Suppressor macrophage treated with lipopolysaccharide for 4 hours (primary cell): ENCODE data around the gene BABAM2.

Experiments
- DNase-seq: peaks from one replicate; pipeline ENCODE4 v3.0.0-alpha.2; 2020

The BABAM2 gene

DNA sequence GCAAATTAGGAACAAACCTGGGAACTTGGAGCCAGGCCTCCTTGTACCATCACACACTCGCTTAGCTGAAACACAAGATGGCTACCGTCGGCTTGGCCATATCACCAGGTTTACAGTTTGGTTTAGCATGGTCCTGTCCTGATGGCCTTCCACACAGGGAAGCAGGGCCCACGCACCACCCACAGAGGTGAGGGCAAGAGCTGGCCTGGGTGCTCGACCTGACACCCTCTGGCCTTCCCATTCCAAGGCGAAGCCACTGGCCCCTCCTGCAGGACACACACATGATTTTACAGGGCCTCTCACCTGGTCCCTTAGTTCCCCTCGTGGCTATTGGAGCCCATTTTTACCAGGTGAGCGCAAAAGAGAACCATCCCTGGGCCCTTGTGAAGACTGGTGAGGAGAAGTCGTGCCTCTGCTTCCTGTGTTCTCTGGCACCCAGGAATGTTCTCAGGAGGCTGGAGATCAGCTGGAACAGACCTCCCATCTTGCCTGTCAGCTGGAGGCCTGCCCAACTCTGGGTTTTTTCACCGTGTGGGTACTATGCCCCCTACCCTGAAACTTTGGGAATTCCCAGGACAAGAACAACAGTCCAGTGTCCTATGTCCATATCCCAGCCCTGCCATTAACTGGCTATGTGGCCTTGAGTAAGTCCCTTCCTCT is 449.1 kb downstream of the BABAM2 start:
- DNase-seq: no peak

DNA sequence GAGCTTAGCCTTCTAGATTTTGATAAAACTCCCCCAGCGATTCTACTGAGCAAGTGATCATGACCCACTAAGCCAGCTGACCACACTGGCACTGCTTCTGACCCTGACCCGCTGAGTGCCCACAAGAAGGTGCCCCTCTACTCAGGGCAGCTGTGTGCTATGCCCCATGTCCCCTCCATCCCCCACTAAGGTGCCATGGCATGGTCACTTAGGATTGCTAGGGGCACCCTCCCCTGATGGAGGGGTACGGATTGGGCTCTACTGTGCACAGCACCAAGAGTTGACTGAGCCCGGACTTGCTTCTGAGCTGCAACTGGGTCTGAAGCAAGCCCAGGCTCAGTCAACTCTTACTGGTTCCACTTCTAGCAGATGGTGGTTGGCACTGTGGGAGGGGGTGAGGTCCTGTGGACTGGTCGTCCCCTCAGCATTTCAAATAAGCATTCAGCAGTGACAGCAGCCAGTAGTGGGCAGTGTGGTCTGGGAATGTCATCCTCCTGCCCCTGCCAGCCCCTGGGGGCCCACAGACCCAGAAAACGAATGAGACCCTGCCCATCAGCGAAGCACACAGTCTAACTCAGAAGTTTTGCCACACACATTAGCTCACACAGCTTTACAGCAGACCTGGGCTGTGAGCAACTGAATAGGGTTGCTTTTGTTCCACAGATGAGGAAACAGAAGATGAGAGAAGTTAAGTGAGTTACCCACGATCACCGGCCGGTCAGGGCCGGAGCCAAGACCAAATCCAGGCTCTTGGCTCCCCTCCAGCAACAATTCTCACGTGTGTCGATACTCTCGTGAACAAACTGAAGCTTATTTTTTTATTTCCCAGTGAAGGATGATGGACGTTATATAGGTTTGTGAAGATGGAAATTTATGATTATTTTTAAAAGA is 450.0 kb downstream of the BABAM2 start:
- no peak for DNase-seq

DNA sequence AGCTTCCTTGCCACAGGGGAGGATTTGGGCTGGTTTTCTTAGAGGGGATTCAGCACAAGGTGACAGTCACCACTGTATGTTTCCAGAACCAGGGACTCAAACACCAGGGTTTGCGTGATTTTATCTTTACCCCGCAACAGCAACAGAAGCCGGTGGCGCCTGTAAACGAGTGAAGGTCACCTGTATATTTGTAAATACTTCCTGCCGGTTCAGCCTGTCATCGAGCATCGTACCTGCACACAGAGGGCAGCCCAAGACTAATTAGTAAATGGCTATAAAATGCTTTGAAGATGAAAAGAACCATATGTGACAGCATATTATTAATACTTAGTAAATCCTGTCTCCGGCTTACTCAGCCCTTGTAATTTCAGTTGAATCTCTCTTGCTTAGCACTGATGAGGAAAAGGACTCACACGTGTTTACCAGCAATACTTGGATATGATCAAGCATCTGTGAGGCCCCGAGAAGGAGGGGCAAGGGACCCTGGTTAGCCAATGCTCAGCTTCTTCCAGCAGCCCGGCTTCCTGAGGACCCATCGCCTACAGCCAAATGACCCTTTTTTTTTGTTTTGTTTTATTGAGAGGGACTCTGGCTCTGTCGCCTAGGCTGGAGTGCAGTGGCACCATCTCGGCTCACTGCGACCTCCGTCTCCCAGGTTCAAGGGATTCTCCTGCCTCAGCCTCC is 450.8 kb downstream of the BABAM2 start:
- no peak for DNase-seq

DNA sequence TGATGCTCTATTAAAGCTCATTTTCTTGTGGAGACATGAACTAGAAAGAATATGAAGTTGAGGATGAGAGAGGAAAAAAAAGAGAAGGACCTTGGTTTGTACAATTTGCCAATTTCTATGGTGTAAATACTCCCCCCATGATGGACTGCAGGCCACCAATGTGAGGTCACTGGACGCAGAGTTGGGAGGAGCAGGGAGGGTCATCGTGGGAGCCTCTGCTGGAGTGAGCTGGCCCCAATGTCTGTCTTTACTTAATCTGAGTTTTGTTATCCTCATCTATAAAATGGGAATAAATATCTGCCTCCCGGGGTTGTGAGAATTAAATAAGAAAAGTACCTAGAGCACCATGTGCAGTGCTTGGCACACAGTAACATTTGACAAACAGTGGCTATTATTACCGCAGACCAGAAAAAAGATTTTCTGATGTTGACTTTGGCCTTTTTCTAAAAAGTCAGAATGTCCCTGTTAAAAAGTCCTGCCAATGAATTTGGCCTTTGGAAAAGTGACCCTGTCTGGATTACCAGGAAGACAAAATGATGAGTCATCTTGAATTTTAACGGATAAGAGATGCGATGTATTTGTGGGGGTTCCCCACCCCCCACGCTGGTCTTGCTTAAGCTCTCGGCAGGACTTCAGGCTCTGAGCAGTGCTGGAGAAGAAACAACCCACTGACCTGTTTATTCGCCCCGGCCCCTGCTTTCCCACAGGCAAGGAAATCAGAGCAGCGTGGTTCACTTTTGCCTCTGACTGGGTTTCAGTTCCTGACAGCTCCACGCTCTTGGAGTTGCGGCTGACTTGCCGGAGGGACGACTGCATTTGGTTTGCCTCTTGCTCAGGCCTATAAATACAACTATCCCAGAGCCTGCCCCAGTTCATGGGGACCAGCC is 451.8 kb downstream of the BABAM2 start:
- peak; percentile 82 for DNase-seq

DNA sequence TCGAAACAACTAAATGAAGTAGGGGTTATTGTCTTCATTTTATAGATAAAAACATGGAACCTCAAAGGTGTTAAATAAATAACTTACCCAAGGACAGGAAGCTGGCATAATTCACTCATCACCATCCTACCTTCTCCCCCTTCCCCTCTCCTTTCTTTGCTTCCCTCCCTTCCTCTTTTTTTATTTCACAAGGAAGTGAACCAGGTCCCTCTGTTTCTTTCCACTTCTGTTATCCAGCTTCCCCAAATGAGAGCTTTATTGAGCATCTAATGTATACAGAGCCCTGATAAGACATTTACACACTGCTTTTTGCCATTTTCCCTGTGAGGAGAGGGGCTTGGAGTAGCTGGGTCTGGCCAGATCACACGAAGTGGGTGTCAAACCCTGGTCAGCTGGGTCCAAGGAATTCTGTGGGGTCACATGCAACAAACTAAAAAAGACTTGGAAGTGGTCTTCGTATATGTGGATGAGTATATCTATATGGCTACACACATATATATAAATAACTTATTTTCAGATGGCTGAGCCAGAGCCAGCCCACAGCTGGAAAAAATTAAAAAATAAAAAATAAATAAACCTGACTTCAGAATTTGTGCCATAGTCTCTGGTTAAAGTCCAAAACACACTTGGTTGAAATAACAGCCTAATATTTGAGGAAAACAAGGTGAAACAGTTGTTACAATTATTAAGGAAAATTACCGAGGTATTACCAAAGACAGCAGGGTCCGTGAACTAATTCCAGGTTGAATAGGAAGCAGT is 452.8 kb downstream of the BABAM2 start:
- DNase-seq: peak; percentile 68

DNA sequence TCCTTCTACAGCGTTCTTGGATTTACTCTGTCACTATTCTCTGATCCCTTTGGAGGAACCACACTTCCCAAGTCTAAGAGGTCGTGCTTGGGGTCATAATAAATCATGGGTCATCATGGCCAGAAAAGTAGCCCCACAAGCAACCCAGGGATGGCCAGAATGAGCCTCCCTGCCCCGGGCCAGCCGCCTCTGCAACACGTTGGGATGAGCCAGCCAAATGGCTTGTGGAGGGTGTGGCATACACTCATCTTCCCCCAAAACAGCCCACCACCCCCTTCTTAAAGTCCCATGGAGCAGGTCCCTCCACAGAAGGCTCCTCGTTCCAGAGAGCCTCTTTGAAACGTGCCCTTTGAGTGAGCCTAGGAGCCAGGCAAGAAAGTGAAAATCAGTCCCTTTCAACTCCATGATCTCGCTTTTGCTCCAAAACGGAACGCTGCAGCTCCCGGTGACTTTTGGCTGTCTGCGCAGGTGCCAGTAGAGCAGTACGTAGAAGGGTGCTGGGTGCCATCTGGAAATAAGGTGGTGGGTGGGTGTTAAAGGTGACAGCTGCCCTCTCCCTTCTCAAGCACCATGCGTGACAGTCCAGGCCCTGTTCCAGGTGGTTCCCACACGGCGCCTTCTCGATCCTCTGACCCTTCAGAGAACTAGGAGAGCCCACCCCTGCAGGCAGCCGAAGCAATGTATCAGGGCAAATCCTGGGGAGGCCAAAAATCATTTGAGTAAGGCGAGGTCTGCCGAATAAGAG is 453.6 kb downstream of the BABAM2 start:
- no peak for DNase-seq

DNA sequence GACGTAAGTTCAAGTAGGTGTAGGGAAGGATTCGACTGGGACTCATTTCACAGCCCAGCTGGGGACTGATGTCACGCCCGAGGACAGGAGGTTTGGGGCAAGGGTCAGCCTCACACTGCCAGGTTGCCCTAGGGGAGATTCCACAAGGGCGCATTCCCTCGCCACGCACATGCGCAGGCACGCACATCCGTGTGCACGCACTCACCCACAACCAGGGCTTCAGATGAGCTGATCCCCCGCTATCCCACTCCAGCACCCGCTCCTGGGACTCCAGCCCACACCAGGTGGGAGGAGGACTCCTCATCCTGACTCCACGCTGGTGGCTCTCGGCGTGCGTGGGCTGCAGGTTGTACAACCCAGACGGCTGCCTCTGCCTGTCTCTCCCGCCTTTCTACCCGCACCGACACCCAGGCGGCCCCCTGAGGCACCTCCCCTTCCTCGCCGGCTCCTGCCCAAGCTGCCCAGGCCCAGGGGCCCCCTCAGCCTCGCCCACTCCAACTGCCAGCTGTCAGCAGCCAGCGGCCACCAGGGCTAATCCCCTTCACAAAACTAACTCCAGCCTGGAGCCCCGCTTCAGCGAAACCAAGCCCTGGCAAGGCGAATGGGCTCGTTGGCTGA is 454.3 kb downstream of the BABAM2 start:
- no peak for DNase-seq

DNA sequence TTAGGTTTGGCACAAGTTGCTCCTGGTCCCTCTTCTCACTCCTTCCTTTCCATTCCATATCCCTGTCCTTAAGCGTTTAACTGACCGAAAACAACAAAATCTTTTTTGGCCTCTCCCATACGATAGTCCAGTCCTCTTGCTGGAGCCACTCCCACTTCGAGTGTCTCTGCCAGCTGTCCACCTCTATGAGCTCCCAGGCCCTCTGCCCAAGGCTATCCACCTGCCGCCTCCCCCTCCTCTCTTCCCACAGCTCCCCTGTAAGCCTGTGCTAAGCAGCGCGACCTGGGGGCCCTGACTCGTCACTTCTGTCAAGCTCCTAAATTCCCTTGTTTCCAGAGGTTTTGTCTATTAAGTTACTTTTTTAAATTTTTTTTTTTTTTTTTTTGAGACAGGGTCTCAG is 455.1 kb downstream of the BABAM2 start:
- no peak for DNase-seq

DNA sequence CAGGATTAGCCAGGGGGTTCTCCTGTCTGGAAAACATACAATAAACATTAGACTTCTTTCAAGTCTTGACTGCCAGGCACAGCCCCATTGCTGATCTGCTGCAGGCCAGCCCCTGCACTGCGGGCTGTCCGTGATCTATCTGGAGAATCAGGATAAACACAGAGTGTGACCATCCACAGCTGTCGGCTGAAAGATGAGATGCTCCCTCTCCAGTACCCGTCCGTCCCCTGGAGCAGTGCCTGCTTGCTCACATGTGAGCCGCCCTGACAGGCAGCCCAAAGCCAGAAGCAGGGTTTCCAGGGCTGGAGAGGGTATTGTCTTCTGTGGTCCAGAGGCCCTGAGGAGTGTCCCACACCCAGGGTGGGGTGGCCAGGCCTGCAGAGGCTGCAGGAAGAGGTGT is 456.1 kb downstream of the BABAM2 start:
- DNase-seq: no peak

DNA sequence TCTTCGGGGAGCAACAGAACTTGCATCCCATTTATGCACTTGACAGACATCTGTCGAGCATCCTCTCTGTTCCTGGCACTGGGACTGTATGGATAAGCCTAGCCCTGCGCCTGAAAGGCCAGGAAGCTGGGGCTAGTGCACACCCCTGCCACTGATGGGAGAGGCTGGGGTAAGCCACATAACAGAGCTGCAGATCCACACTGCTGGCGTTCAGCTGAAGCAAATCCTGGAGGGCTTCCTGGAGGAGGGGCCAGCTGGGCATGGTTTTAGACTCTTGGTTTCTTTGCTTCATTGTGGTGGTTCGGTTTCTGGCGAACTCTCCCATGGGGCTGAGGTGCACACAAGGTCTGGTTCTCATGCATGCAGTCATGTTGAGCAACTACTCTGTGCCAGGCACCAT is 456.7 kb downstream of the BABAM2 start:
- no peak for DNase-seq

DNA sequence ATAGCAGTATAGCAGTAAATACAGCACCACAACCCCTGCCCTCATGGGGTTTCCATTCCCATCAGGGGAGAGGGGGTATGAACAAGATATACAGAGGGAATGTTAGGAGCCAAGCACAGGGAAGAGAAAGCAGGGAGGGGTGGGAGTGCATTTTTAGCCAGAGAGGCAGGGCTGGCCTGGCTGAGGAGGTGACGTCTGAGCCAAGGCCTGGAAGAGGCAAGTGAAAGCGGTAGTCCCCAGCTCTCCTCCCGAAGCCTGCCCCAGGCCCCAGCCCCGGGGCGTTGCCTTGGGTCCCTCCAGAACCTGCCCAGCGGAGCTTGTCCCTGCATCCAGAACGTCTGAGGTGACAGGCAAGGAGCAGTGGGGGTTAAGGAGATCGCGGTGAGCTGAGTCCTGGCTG is 457.1 kb downstream of the BABAM2 start:
- no peak for DNase-seq

DNA sequence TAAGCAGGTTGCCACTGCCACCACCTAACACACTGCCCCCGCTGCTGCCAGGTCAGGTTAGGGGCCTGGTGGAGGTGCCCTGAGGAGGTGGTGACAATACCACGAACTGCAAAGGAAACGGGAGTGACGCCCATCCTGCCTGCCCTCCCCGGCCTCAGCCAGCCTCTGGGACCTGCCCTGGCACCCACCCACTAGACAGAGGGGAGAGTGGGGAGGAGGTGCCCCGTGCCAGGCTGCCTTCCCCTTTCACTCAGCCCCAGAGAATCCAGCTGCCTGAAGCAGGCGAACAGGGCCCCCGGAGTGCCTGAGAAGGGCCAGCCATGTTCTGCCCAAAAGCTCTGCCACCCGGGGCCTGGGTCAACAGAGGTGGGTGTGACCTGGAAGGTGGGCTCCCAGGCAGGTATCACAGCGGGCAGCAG is 457.6 kb downstream of the BABAM2 start:
- DNase-seq: no peak

DNA sequence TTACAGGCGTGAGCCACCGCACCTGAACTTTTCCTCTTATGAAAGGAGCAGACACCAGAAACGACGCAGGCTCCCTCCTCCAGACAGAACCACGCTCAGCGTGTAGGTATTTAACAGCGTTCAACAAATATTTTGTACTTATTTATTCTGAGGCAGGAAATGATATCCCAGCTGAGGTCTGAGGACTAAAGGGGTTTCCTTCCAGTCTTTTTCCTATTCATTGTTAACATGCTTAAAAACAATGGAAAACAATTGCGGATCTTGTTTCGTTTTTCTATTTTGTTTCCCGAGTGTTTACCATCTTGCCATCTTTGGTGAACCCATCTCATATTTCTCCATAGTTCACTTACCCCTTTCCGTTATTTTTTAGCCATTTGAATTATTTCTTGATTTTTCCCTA is 458.4 kb downstream of the BABAM2 start:
- no peak for DNase-seq

DNA sequence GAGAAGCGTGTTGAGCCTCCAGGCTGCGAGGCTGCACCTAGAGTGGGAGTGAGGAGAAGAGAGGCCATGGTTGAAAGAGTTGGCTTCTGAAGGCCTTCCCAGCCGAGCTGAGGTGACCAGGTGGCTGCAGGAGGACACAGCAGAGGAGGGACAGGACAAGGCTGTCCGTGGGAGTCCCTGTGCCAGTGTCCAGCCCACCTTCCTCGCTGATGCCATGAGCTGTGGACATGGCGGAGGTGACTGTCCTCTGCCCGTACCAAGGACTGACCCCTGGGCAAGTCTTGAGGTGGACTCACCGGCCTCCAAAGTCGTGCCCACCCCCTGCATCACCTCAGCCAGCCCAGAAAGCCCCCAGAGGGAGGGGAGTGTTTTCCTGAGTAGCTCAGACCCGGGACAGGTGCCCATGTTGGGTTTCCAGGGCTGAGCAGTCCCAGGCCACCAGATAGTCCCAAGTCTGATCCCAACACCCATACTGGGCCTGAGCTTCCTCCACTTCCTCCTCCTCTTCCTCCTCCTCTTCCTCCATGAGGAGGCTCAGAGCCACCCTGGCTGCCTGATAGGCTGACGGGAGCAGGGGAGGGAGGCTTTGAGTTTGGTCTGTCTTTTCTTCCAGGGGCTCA is 459.1 kb downstream of the BABAM2 start:
- DNase-seq: no peak

DNA sequence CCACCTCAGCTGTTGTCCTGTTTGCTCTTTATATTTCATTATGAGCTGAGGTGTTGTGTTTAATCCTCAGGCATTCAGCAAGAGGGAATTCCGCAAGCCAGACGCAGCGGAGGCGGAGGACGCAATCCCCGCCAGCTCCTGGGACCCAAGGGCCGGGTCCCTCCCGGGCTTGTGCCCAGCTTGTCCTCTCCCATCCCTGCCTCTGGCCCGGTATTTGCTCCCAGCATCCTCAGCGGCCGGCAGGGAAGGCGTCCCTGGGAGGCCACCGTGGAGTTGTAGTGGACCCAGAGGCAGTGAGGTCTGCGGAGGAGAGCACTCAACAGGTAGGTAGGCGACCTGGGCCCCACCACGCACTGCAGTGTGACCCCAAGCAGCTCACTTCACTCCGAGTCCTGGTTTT is 459.7 kb downstream of the BABAM2 start:
- no peak for DNase-seq

DNA sequence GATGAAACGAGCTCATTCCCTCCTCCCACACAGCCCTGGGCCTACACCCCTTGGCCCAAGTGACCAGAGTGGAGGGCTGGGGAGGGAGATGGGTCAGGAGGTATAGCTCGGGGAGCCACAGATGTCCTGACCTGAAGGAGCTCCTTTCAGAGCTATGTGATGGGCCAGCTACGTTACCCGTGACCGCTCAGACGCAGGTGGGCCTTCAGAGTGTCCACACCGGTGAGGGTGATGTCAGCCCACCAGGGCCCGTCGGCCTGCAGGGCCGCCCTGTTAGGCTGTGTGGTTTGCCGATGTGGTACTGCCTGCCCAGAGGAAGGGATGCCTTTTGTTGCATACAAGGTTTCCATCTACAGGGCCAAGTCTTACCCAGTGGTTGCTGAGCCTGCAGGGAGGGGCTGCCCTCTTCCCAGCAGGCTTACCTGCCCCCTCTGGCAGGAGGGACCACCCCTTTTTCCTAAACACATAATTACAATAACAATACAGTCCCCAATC is 460.3 kb downstream of the BABAM2 start:
- DNase-seq: no peak

DNA sequence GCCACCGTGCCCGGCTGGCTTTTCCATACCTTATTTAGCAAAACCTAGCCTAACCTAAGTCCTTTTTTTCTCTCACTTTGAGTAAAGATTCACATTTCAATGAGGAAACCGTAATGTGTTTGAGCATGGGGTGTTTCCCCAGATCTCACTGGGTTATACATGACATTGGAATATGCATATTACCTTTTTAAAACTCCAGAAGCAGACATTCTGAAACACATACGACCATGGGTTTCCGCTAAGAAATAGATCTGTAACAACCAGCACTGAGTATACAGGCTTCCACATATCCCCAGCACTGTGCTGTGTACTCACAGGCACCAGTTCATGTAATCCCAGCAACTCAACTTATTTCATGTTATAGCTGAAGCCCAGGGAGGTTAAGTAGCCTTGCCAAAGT is 461.1 kb downstream of the BABAM2 start:
- DNase-seq: no peak

DNA sequence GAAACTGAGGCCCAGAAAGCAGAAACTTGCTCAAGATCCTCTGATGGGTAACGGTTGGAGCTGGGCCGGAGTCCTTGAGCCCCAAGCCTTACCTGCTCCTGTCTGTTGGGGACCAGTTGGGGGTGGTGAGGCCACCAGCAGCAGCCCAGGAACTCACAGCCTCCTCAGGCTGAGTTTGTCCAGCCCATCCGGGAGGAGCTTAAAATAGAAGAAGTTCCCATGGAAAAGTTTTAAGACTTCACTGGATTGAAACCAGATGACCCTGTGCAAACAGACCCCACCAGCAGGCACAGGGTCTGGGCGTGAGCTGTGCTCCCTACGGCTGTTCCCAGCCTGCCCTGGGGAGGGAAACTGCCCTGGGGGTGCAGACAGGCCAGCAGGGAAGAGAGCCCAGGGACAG is 461.6 kb downstream of the BABAM2 start:
- no peak for DNase-seq

DNA sequence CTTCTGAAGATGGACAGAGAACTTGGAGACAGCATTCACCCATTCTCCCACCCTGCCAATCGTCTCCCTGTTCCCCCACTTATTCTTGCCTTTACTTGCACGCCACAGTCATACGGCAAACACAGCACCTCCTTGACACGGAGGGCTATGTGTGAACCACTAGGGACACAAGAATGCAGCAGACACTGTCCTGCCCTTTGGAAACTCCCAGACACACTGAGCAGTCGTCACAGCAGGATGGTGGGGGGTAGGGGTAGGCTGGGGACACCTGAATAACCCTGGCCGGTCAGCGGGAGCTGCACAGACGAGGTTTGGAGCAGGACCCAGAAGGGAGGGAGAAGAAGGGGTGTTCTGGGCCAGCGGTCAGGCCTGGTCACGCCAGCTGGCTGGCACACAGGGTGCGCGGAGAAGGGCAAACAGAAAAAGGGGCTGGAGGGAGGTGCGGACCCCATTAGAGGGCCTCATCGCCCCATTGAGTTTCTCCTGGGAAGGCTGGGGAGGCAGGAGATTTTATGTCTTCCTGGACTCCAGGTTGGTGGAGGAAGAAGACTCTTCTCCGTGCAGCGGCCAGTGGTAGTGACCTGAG is 462.2 kb downstream of the BABAM2 start:
- DNase-seq: no peak
